GM18867 (cell line): ENCODE data around the gene STK11.

Source experiments
- ATAC-seq: cut with Tn5 transposase; IDR thresholded peaks from one replicate; pipeline ENCODE4 v1.9.1; 2021; ENCODE audit warnings: mild to moderate bottlenecking, moderate library complexity; ENCODE audit not compliant: unreplicated experiment

STK11 gene

GRCh38 chr19:1271528-1272422, 66.2 kb downstream of the STK11 start:
- no peak for ATAC-seq

- no peak for ATAC-seq
Observed at GRCh38 chr19:1272423-1273262, 67.1 kb downstream of the STK11 start.

GRCh38 chr19:1273263-1274041, 67.9 kb downstream of the STK11 start:
- no peak for ATAC-seq

GRCh38 chr19:1274081-1274851, 68.7 kb downstream of the STK11 start:
- ATAC-seq, result no peak

- no peak for ATAC-seq
Observed at GRCh38 chr19:1274852-1275259, 69.3 kb downstream of the STK11 start.

- peak; percentile 67 for ATAC-seq
Observed at GRCh38 chr19:1275260-1275975, 69.8 kb downstream of the STK11 start, which contains the start of gene FAM174C. FAM174C (plus strand) TSS chr19:1275530; CDS start chr19:1275550, 20 bp downstream.

GRCh38 chr19:1275976-1276627, 70.5 kb downstream of the STK11 start:
- no peak for ATAC-seq

GRCh38 chr19:1276628-1277022, 71.0 kb downstream of the STK11 start:
- ATAC-seq, result no peak

- no peak for ATAC-seq
Observed at GRCh38 chr19:1277061-1277460, 71.5 kb downstream of the STK11 start.
